Measurements from ENCODE around the gene THSD4.

Gene THSD4

DNA sequence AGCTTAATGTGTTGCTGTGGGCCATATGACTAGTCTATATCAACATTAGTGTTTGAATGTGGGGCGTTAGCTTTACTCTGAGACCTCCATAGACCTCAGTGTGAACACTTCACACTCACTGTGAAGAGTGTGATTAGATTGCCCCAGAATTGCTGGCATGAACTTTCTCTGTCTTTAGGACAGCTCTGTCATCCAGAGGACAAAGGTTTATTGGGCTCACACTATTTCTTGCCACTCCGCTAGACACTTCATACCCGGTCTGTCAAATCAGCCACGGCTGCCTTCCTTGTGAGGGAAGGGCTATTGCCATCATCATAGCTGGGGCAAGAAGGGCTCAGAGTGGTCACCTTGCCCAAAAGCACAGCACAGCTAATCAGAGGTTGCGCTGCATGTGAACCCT is 378.3 kb downstream of the THSD4 start:
- DNase-seq, result no peak
- no peaks in the 10 kb centered on the region for H3K79me2 ChIP-seq (ENCODE audit: low read length)
- no peak overlapping the region for H3K4me2 ChIP-seq (ENCODE audit: low read depth, low read length)
- no peaks in the 10 kb centered on the region for H3K9me2 ChIP-seq (replicated peaks; ENCODE audit: insufficient read depth, low read length)
- H3K9ac ChIP-seq (ENCODE audit: low read length), result no peak overlapping the region
- H3K4me3 ChIP-seq (ENCODE audit: low read length), result no peak overlapping the region
- no peak overlapping the region for H2AFZ ChIP-seq (ENCODE audit: low read length)
- TF ChIP-seq EZH2phosphoT487 (IDR thresholded peaks at IDR 0.05; ENCODE audit: low read length) (no peak), CTCF (IDR thresholded peaks at IDR 0.05; ENCODE audit: low read length) (no peak), EZH2 (optimal IDR thresholded peaks at IDR 0.05; ENCODE audit: low read depth, low read length) (no peak)
- H4K20me1 ChIP-seq (ENCODE audit: insufficient read depth, low read length), result no peaks in the 10 kb centered on the region
- H3K36me3 ChIP-seq (replicated peaks; ENCODE audit: insufficient read depth, low read length), result no peaks in the 10 kb centered on the region
- no peaks in the 10 kb centered on the region for H3K27me3 ChIP-seq (replicated peaks; ENCODE audit: insufficient read depth, low read length)
- no peak overlapping the region for H3K27ac ChIP-seq (ENCODE audit: low read length)
- no peaks in the 10 kb centered on the region for H3K4me1 ChIP-seq (ENCODE audit: low read length)
- no peaks in the 10 kb centered on the region for H3K9me3 ChIP-seq (replicated peaks; ENCODE audit: insufficient read depth, low read length)
- no peaks in the 10 kb centered on the region for H3F3A ChIP-seq (ENCODE audit: insufficient read depth, low read length)

DNA sequence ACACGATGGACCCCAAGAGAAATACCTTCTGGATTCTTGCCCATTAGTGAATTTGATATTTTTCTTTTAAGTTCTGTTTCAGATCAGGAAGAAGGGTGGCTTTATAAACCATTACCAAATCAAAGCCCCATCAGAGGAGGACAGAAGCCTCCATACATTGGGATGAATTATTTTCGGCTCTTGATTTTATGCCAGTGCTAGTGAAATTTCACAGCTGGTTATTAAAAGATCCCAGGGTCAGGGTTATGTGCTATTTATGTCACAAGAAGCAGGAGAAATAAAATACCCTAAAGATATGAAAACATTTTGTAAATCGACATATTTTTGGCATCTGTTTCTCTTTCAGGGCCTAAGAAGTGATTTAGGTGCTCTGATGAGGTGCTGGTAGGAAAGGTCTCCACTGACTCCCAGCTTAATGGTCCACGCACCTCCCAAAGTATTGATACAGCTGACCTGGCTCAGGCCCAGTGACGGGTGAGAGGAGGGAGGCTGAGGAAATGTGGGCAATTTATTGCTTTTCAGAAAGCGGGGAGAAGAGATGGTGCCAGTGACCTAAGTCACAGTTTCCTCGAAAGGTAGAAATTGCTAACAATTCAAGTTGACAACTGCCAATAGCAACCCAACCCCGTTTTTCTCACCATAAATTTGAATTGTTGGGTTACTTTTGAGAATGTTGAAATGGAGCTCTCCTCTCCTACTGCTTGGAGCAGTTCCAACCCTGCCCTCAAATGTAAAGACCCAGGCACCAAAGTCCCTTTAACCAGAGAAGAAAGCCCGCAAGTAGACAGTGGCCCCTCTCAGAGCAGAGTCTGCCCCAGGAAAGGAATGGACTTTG is 379.5 kb downstream of the THSD4 start:
- no peak for TF ChIP-seq CTCF (IDR thresholded peaks at IDR 0.05; ENCODE audit: low read length)
- no peak for TF ChIP-seq EZH2phosphoT487 (IDR thresholded peaks at IDR 0.05; ENCODE audit: low read length)
- TF ChIP-seq EZH2 (optimal IDR thresholded peaks at IDR 0.05; ENCODE audit: low read depth, low read length), result no peak
- no peaks in the 10 kb centered on the region for H3K79me2 ChIP-seq (ENCODE audit: low read length)
- no peak overlapping the region for H2AFZ ChIP-seq (ENCODE audit: low read length)
- no peak overlapping the region for H3K9ac ChIP-seq (ENCODE audit: low read length)
- no peak for DNase-seq
- H3K4me2 ChIP-seq (ENCODE audit: low read depth, low read length), result no peak overlapping the region
- H3K36me3 ChIP-seq (replicated peaks; ENCODE audit: insufficient read depth, low read length), result no peaks in the 10 kb centered on the region
- no peaks in the 10 kb centered on the region for H3K27me3 ChIP-seq (replicated peaks; ENCODE audit: insufficient read depth, low read length)
- H3K9me3 ChIP-seq (replicated peaks; ENCODE audit: insufficient read depth, low read length), result no peaks in the 10 kb centered on the region
- H4K20me1 ChIP-seq (ENCODE audit: insufficient read depth, low read length), result no peaks in the 10 kb centered on the region
- H3K9me2 ChIP-seq (replicated peaks; ENCODE audit: insufficient read depth, low read length), result no peaks in the 10 kb centered on the region
- H3F3A ChIP-seq (ENCODE audit: insufficient read depth, low read length), result no peaks in the 10 kb centered on the region
- H3K27ac ChIP-seq (ENCODE audit: low read length), result no peak overlapping the region
- no peaks in the 10 kb centered on the region for H3K4me1 ChIP-seq (ENCODE audit: low read length)
- H3K4me3 ChIP-seq (ENCODE audit: low read length), result no peak overlapping the region

DNA sequence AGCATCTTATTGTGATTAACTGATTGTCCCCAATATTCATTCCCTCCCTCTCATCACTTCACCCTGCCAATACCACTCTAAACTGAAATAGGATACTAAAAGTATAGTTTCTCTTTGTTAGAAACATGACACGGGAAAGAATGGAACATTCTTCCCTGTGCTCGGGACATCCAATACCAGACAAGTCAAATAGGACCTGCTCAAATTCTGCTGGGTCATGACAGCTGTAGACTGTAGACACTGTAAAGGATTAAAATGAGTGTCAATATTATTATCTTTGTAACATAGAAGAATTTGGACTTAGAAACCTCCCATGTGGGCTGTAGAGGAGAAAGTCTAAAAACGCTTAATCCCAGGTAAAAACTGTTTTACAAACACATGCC is 380.1 kb downstream of the THSD4 start:
- no peaks in the 10 kb centered on the region for H3K4me1 ChIP-seq (ENCODE audit: low read length)
- no peaks in the 10 kb centered on the region for H3K36me3 ChIP-seq (replicated peaks; ENCODE audit: insufficient read depth, low read length)
- H3K79me2 ChIP-seq (ENCODE audit: low read length), result no peaks in the 10 kb centered on the region
- H3K27ac ChIP-seq (ENCODE audit: low read length), result no peak overlapping the region
- no peaks in the 10 kb centered on the region for H3K27me3 ChIP-seq (replicated peaks; ENCODE audit: insufficient read depth, low read length)
- H3K9me2 ChIP-seq (replicated peaks; ENCODE audit: insufficient read depth, low read length), result no peaks in the 10 kb centered on the region
- no peaks in the 10 kb centered on the region for H3K9me3 ChIP-seq (replicated peaks; ENCODE audit: insufficient read depth, low read length)
- DNase-seq, result no peak
- H3K4me2 ChIP-seq (ENCODE audit: low read depth, low read length), result no peak overlapping the region
- H3F3A ChIP-seq (ENCODE audit: insufficient read depth, low read length), result no peaks in the 10 kb centered on the region
- TF ChIP-seq EZH2phosphoT487 (IDR thresholded peaks at IDR 0.05; ENCODE audit: low read length) (no peak), CTCF (IDR thresholded peaks at IDR 0.05; ENCODE audit: low read length) (no peak)
- H4K20me1 ChIP-seq (ENCODE audit: insufficient read depth, low read length), result no peaks in the 10 kb centered on the region
- H3K9ac ChIP-seq (ENCODE audit: low read length), result no peak overlapping the region
- H2AFZ ChIP-seq (ENCODE audit: low read length), result no peak overlapping the region
- no peak overlapping the region for H3K4me3 ChIP-seq (ENCODE audit: low read length)

Data from MM.1S (cell line).